Smooth muscle cell (in vitro differentiated cells): Measurements from ENCODE around the gene VTI1A. TPM values are rescaled to one million over a fixed set of nuclear protein-coding genes. Genes with fewer than 3 reads are reported as not detected.
A peak's percentile ranks its signal among the peaks of the same experiment; 100 is the strongest.

Source experiments
- DNase-seq: peaks from one replicate; lab custom pipeline; 2025; ENCODE audit not compliant: unreplicated experiment; lab: John Stamatoyannopoulos, UW
- H2AFZ ChIP-seq: fragments of 200-600 bp; sonication (generic); 2 replicates; pipeline ENCODE4 v1.6.0; 2016; ENCODE audit warnings: antibody characterized with exemption, low read depth, mild to moderate bottlenecking
- H3F3A ChIP-seq: fragments of 200-600 bp; sonication (generic); 2 replicates; pipeline ENCODE4 v1.6.0; 2017; ENCODE audit warnings: antibody characterized with exemption, low read depth
- H3K27ac ChIP-seq: fragments of 200-600 bp; sonication (generic); 2 replicates; pipeline ENCODE4 v1.5.1; 2016; ENCODE audit warnings: low read depth, mild to moderate bottlenecking
- H3K27me3 ChIP-seq: fragments of 200-600 bp; sonication (generic); 2 replicates; pipeline ENCODE4 v1.6.1; 2016; ENCODE audit warnings: low read depth, mild to moderate bottlenecking
- H3K36me3 ChIP-seq: fragments of 200-600 bp; sonication (generic); 2 replicates; pipeline ENCODE4 v1.5.1; 2016; ENCODE audit warnings: low read depth
- H3K4me1 ChIP-seq: fragments of 200-600 bp; sonication (generic); 2 replicates; pipeline ENCODE4 v1.5.1; 2016; ENCODE audit warnings: low read depth
- H3K4me2 ChIP-seq: fragments of 200-600 bp; sonication (generic); 2 replicates; pipeline ENCODE4 v1.6.0; 2016; ENCODE audit warnings: mild to moderate bottlenecking
- H3K4me3 ChIP-seq: fragments of 200-600 bp; sonication (generic); 2 replicates; pipeline ENCODE4 v1.5.1; 2016; ENCODE audit warnings: mild to moderate bottlenecking
- H3K79me2 ChIP-seq: fragments of 200-600 bp; sonication (generic); 2 replicates; pipeline ENCODE4 v1.6.0; 2016; ENCODE audit warnings: low read depth, mild to moderate bottlenecking
- H3K9ac ChIP-seq: fragments of 200-600 bp; sonication (generic); 2 replicates; pipeline ENCODE4 v1.6.0; 2016; ENCODE audit warnings: low read depth
- H3K9me3 ChIP-seq: fragments of 200-600 bp; sonication (generic); replicated peaks from 2 replicates; pipeline ENCODE4 v1.5.1; 2016; ENCODE audit warnings: low read depth
- H4K20me1 ChIP-seq: fragments of 200-600 bp; sonication (generic); 2 replicates; pipeline ENCODE4 v1.6.0; 2016; ENCODE audit warnings: low read depth
- CTCF ChIP-seq: fragments of 200-600 bp; sonication (generic); IDR thresholded peaks from 2 replicates; pipeline ENCODE4 v1.5.1; 2017; ENCODE audit warnings: borderline replicate concordance, mild to moderate bottlenecking, antibody characterized with exemption; ENCODE audit not compliant: insufficient read depth, poor library complexity, severe bottlenecking
- WGBS: methylation state at CpG from one replicate; pipeline ENCODE4 v1.1.7; 2016; ENCODE audit warnings: low lambda C conversion rate; 5-methylcytosine and 5-hydroxymethylcytosine counted together
- polyA plus RNA-seq: library from polyadenylated mRNA; unstranded; fragments of >200 nt; fragmentation: Nextera tagmentation; extraction: Ambion mirVana; gene quantifications from 2 replicates; pipeline ENCODE4 v1.2.1, GENCODE V29; 2016
- total RNA-seq: library from RNA; depleted of rRNA; stranded (reverse); fragments of >200 nt; gene quantifications from 2 replicates; pipeline ENCODE4 v1.2.3, GENCODE V29; 2014

The VTI1A gene
- total and polyA plus RNA-seq, 2 experiments from 2014 or later: 14.0 to 21.8 TPM

GRCh38 chr10:112653851-112654250, 206.8 kb downstream of the VTI1A start:
- no peak overlapping the region for H3K4me3 ChIP-seq
- H3K79me2 ChIP-seq: no peaks in the 10 kb centered on the region
- no peaks in the 10 kb centered on the region for H4K20me1 ChIP-seq
- H3K27me3 ChIP-seq: no peaks in the 10 kb centered on the region
- no peak for TF ChIP-seq CTCF
- H3K4me2 ChIP-seq: no peak overlapping the region
- no peak overlapping the region for H3K9ac ChIP-seq
- peaks cover 6% of the 10 kb centered on the region for H3K4me1 ChIP-seq
- no peaks in the 10 kb centered on the region for H3K9me3 ChIP-seq
- no peak for DNase-seq
- WGBS: 96% methylated on average over 3 of the region's 3 CpGs
- H3K27ac ChIP-seq: no peak overlapping the region
- no peaks in the 10 kb centered on the region for H3F3A ChIP-seq
- H3K36me3 ChIP-seq: no peaks in the 10 kb centered on the region
- no peak overlapping the region for H2AFZ ChIP-seq

GRCh38 chr10:112654794-112655193, 207.8 kb downstream of the VTI1A start:
- Histone ChIP-seq H3K79me2 (no peaks in the 10 kb centered on the region), H3K9ac (no peak overlapping the region), H3K9me3 (no peaks in the 10 kb centered on the region), H3K27me3 (no peaks in the 10 kb centered on the region), H2AFZ (no peak overlapping the region), H3K27ac (no peak overlapping the region), H4K20me1 (no peaks in the 10 kb centered on the region), H3K4me3 (no peak overlapping the region), H3F3A (no peaks in the 10 kb centered on the region), H3K4me1 (peaks cover 14% of the 10 kb centered on the region), H3K4me2 (no peak overlapping the region), H3K36me3 (no peaks in the 10 kb centered on the region)
- TF ChIP-seq CTCF: no peak
- no peak for DNase-seq
- 93% methylated on average over 3 of the region's 3 CpGs for WGBS

- WGBS: 91% methylated on average over 1 of the region's 1 CpG
- Histone ChIP-seq H3K4me3 (no peak overlapping the region), H3K36me3 (no peaks in the 10 kb centered on the region), H3K4me1 (peaks cover 14% of the 10 kb centered on the region), H3K79me2 (no peaks in the 10 kb centered on the region), H4K20me1 (no peaks in the 10 kb centered on the region), H3K4me2 (no peak overlapping the region), H3K27ac (no peak overlapping the region), H3K27me3 (no peaks in the 10 kb centered on the region), H2AFZ (no peak overlapping the region), H3K9me3 (no peaks in the 10 kb centered on the region), H3F3A (no peaks in the 10 kb centered on the region), H3K9ac (no peak overlapping the region)
- no peak for TF ChIP-seq CTCF
- DNase-seq: no peak
Measured at GRCh38 chr10:112655722-112656121, 208.7 kb downstream of the VTI1A start.

GRCh38 chr10:112658465-112658864, 211.4 kb downstream of the VTI1A start:
- no peak overlapping the region for H3K4me3 ChIP-seq
- no peak overlapping the region for H2AFZ ChIP-seq
- H3F3A ChIP-seq: no peaks in the 10 kb centered on the region
- 86% methylated on average over 2 of the region's 2 CpGs for WGBS
- no peaks in the 10 kb centered on the region for H3K27me3 ChIP-seq
- no peak for TF ChIP-seq CTCF
- H3K9ac ChIP-seq: no peak overlapping the region
- no peaks in the 10 kb centered on the region for H3K79me2 ChIP-seq
- H3K4me2 ChIP-seq: no peak overlapping the region
- H3K9me3 ChIP-seq: no peaks in the 10 kb centered on the region
- no peaks in the 10 kb centered on the region for H3K36me3 ChIP-seq
- peaks cover 14% of the 10 kb centered on the region for H3K4me1 ChIP-seq
- H3K27ac ChIP-seq: peak overlapping the region; percentile 5
- H4K20me1 ChIP-seq: no peaks in the 10 kb centered on the region
- DNase-seq: no peak
